ENCODE data around the gene UBE2D2.

Gene UBE2D2

DNA sequence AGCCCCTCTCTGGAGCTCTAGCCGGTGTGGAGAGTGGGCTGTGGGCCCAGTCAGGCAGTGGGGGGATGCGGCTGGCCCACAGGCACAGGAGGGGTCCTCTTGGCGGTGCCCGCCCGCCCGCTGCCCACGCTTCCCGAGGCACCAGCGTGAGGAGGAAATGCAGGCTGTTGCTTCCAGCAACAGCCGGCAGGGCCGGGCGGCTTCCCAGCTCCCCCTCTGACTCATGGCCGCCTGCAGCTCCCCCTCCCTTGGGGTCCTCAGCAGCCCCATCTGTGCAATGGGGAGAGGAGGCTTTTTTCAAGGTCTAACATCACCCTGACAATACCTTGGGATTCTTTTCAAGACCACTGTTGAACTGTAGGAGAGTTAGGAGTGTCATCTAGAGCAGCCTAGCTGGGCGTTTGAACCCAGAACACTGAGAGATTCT, 97.4 kb downstream of the UBE2D2 start:
- TF ChIP-seq, protein P1, sequence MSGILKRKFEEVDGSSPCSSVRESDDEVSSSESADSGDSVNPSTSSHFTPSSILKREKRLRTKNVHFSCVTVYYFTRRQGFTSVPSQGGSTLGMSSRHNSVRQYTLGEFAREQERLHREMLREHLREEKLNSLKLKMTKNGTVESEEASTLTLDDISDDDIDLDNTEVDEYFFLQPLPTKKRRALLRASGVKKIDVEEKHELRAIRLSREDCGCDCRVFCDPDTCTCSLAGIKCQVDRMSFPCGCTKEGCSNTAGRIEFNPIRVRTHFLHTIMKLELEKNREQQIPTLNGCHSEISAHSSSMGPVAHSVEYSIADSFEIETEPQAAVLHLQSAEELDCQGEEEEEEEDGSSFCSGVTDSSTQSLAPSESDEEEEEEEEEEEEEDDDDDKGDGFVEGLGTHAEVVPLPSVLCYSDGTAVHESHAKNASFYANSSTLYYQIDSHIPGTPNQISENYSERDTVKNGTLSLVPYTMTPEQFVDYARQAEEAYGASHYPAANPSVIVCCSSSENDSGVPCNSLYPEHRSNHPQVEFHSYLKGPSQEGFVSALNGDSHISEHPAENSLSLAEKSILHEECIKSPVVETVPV (CRISPR knock-in tag; IDR thresholded peaks at IDR 0.05): 0 out of 2 replicates have a peak, but pooled peaks have one; percentile 18
- TF ChIP-seq, protein P2, sequence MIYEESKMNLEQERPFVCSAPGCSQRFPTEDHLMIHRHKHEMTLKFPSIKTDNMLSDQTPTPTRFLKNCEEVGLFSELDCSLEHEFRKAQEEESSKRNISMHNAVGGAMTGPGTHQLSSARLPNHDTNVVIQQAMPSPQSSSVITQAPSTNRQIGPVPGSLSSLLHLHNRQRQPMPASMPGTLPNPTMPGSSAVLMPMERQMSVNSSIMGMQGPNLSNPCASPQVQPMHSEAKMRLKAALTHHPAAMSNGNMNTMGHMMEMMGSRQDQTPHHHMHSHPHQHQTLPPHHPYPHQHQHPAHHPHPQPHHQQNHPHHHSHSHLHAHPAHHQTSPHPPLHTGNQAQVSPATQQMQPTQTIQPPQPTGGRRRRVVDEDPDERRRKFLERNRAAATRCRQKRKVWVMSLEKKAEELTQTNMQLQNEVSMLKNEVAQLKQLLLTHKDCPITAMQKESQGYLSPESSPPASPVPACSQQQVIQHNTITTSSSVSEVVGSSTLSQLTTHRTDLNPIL (CRISPR knock-in tag; IDR thresholded peaks at IDR 0.05; ENCODE audit: low read depth): no peak
- TF ChIP-seq OSR1 (CRISPR knock-in tag; IDR thresholded peaks at IDR 0.05): no peak
- no peak; the same call in 2 of the 3 replicates for ATAC-seq

DNA sequence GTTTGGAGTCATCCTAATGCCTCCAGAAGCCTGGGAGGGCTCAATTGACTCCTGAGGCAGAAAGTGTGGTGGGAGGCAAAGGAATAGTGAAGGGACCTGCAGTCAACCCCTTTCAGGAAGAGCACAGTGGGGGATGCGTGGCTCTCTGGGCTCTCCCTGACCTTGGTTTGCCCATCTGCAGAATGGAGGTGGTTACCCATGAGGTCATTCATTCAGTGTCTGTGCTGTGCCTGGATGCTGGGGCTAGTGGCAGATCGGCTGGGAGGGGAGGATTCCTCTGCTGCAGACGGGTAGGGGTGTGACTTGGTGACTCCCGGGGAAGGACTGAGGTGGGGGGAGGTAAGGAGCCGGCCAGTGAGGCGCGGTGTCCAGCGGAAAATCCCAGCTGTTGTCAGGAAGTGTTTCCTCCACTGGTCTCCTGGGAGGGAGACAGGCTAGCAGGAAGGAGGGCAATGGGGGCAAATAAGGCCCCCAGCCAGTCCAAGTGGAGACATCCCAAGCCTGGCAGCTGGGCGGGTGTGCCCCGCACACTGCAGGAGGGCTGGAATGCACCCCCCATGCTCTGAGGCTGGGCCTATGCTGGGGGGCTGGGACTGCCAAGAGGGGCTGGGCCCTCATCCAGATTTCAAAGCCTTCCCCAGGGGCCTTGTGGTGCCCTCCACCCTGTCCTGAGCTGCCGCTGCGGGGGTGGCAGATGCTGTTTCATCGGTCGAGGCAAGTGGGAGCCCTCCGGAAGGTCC, 98.0 kb downstream of the UBE2D2 start:
- TF ChIP-seq, protein P3, sequence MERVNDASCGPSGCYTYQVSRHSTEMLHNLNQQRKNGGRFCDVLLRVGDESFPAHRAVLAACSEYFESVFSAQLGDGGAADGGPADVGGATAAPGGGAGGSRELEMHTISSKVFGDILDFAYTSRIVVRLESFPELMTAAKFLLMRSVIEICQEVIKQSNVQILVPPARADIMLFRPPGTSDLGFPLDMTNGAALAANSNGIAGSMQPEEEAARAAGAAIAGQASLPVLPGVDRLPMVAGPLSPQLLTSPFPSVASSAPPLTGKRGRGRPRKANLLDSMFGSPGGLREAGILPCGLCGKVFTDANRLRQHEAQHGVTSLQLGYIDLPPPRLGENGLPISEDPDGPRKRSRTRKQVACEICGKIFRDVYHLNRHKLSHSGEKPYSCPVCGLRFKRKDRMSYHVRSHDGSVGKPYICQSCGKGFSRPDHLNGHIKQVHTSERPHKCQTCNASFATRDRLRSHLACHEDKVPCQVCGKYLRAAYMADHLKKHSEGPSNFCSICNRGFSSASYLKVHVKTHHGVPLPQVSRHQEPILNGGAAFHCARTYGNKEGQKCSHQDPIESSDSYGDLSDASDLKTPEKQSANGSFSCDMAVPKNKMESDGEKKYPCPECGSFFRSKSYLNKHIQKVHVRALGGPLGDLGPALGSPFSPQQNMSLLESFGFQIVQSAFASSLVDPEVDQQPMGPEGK (CRISPR knock-in tag; IDR thresholded peaks at IDR 0.05; ENCODE audit: borderline replicate concordance): peak; percentile 57; the same call in 1 of the 2 replicates
- no peak for TF ChIP-seq ZFP30 (CRISPR knock-in tag; IDR thresholded peaks at IDR 0.05)
- TF ChIP-seq BACH2 (CRISPR knock-in tag; IDR thresholded peaks at IDR 0.05; ENCODE audit: borderline replicate concordance): no peak
- no peak for TF ChIP-seq GLIS3 (CRISPR knock-in tag; IDR thresholded peaks at IDR 0.05)
- TF ChIP-seq, protein P4, sequence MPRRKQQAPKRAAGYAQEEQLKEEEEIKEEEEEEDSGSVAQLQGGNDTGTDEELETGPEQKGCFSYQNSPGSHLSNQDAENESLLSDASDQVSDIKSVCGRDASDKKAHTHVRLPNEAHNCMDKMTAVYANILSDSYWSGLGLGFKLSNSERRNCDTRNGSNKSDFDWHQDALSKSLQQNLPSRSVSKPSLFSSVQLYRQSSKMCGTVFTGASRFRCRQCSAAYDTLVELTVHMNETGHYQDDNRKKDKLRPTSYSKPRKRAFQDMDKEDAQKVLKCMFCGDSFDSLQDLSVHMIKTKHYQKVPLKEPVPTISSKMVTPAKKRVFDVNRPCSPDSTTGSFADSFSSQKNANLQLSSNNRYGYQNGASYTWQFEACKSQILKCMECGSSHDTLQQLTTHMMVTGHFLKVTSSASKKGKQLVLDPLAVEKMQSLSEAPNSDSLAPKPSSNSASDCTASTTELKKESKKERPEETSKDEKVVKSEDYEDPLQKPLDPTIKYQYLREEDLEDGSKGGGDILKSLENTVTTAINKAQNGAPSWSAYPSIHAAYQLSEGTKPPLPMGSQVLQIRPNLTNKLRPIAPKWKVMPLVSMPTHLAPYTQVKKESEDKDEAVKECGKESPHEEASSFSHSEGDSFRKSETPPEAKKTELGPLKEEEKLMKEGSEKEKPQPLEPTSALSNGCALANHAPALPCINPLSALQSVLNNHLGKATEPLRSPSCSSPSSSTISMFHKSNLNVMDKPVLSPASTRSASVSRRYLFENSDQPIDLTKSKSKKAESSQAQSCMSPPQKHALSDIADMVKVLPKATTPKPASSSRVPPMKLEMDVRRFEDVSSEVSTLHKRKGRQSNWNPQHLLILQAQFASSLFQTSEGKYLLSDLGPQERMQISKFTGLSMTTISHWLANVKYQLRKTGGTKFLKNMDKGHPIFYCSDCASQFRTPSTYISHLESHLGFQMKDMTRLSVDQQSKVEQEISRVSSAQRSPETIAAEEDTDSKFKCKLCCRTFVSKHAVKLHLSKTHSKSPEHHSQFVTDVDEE (CRISPR knock-in tag; IDR thresholded peaks at IDR 0.05): no peak
- TF ChIP-seq, protein P1 (CRISPR knock-in tag; IDR thresholded peaks at IDR 0.05): no peak
- TF ChIP-seq PPARA (CRISPR knock-in tag; IDR thresholded peaks at IDR 0.05; ENCODE audit: borderline replicate concordance): no peak
- peak; percentile 13 for ATAC-seq

DNA sequence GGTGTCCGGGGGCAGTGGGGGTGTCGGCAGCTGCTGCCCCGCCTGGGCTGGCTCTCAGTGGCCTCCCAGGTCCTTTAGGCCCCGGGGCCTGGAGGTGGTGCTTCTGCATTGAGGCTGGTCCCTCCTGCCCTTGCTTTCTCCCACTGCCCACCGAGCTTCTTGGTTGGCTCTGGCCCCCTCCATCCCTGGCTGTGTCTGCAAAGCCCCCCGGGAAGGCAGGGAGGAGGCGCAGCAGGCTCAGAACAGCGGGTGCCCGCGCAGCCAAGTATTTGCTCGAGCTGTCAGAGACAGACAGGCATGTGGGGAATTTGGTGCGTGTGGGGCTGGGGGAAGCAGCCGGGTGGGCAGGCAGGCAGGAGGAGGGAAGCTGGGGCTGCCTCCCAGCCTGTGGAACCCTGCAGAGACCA, 98.6 kb downstream of the UBE2D2 start:
- TF ChIP-seq BACH2 (CRISPR knock-in tag; IDR thresholded peaks at IDR 0.05; ENCODE audit: borderline replicate concordance): no peak
- TF ChIP-seq ZC3H10 (CRISPR knock-in tag; IDR thresholded peaks at IDR 0.05): no peak
- no peak for TF ChIP-seq OSR1 (CRISPR knock-in tag; IDR thresholded peaks at IDR 0.05)
- ATAC-seq: peak; percentile 18

DNA sequence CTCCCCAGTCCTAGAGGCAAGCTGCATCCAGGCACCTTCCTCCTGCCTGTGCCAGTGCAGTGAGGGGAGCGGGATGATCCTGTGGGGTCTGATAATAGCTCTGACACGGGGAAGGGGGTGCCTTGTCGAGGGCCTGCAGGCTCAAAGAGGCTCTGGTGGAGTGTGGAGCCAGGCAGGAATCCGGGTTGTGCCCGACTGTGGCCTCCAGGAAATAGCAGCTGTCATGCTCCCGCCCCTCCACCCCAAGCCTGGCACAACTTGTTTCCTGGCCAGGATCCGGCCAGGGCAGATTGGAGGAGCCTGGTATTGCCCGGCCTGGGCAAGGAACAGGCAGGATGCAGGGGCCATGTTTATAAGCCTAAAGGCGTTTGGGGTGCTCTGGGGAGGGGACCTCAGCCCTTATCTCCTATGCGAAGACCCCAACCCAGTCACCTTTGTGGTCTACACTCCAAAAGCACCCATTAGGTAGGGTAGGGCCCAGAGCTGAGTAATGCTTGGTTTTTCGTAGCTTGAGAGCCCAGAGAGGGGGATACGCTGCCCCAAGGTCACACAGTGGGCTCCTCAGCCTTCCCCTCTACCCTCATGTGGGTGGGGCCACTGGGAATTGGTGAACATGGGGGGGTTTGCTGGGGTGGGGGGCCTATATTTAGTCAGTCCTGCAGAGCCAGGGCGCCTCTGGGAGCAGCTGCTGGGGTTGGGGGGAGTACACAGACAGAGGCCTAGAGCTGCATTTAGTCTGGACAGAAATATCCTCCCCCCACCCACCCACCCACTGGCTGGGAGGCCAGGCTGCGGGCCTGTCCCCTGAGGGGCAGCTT, 99.2 kb downstream of the UBE2D2 start:
- peak; percentile 68 for ATAC-seq
- TF ChIP-seq, protein P4 (CRISPR knock-in tag; IDR thresholded peaks at IDR 0.05): no peak
- TF ChIP-seq PPARA (CRISPR knock-in tag; IDR thresholded peaks at IDR 0.05; ENCODE audit: borderline replicate concordance): no peak
- TF ChIP-seq BACH2 (CRISPR knock-in tag; IDR thresholded peaks at IDR 0.05; ENCODE audit: borderline replicate concordance): no peak
- no peak for TF ChIP-seq RARB (CRISPR knock-in tag; IDR thresholded peaks at IDR 0.05)
- TF ChIP-seq, protein P5, sequence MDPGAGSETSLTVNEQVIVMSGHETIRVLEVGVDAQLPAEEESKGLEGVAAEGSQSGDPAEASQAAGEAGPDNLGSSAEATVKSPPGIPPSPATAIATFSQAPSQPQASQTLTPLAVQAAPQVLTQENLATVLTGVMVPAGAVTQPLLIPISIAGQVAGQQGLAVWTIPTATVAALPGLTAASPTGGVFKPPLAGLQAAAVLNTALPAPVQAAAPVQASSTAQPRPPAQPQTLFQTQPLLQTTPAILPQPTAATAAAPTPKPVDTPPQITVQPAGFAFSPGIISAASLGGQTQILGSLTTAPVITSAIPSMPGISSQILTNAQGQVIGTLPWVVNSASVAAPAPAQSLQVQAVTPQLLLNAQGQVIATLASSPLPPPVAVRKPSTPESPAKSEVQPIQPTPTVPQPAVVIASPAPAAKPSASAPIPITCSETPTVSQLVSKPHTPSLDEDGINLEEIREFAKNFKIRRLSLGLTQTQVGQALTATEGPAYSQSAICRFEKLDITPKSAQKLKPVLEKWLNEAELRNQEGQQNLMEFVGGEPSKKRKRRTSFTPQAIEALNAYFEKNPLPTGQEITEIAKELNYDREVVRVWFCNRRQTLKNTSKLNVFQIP (CRISPR knock-in tag; IDR thresholded peaks at IDR 0.05; ENCODE audit: borderline replicate concordance, low read depth): no peak
- no peak for TF ChIP-seq ZFP3 (CRISPR knock-in tag; IDR thresholded peaks at IDR 0.05)
- no peak for TF ChIP-seq CSDC2 (CRISPR knock-in tag; IDR thresholded peaks at IDR 0.05)
- TF ChIP-seq ZFP30 (CRISPR knock-in tag; IDR thresholded peaks at IDR 0.05): no peak
- no peak for TF ChIP-seq ZC3H10 (CRISPR knock-in tag; IDR thresholded peaks at IDR 0.05)
- no peak for TF ChIP-seq OSR1 (CRISPR knock-in tag; IDR thresholded peaks at IDR 0.05)
- TF ChIP-seq, protein P2 (CRISPR knock-in tag; IDR thresholded peaks at IDR 0.05; ENCODE audit: low read depth): no peak
- no peak for TF ChIP-seq ZNF565 (CRISPR knock-in tag; conservative IDR thresholded peaks at IDR 0.05; ENCODE audit: low read depth)
- no peak for TF ChIP-seq ISL1 (CRISPR knock-in tag; IDR thresholded peaks at IDR 0.05)

Measured in SK-N-SH treated with all-trans-retinoic acid at 6 μM for 48 hours (cell line).